ENCODE data around the gene EYA4.

GRCh38 chr6:133312006-133312405 lies 70.8 kb downstream of the EYA4 start:
- TF ChIP-seq, protein P1, sequence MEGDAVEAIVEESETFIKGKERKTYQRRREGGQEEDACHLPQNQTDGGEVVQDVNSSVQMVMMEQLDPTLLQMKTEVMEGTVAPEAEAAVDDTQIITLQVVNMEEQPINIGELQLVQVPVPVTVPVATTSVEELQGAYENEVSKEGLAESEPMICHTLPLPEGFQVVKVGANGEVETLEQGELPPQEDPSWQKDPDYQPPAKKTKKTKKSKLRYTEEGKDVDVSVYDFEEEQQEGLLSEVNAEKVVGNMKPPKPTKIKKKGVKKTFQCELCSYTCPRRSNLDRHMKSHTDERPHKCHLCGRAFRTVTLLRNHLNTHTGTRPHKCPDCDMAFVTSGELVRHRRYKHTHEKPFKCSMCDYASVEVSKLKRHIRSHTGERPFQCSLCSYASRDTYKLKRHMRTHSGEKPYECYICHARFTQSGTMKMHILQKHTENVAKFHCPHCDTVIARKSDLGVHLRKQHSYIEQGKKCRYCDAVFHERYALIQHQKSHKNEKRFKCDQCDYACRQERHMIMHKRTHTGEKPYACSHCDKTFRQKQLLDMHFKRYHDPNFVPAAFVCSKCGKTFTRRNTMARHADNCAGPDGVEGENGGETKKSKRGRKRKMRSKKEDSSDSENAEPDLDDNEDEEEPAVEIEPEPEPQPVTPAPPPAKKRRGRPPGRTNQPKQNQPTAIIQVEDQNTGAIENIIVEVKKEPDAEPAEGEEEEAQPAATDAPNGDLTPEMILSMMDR (IDR thresholded peaks at IDR 0.05), result no peak
- TF ChIP-seq FOXK1 (CRISPR knock-in tag; IDR thresholded peaks at IDR 0.05) (no peak), FOXP1 (CRISPR knock-in tag; IDR thresholded peaks at IDR 0.05; ENCODE audit: borderline replicate concordance) (no peak), ZNF416 (CRISPR knock-in tag; IDR thresholded peaks at IDR 0.05) (no peak), JUN (CRISPR knock-in tag; IDR thresholded peaks at IDR 0.05) (no peak), MLX (CRISPR knock-in tag; IDR thresholded peaks at IDR 0.05) (no peak), CREB1 (CRISPR knock-in tag; IDR thresholded peaks at IDR 0.05) (no peak), MAX (CRISPR knock-in tag; IDR thresholded peaks at IDR 0.05) (no peak), CDX4 (CRISPR knock-in tag; IDR thresholded peaks at IDR 0.05; ENCODE audit: borderline replicate concordance) (no peak), ATF3 (CRISPR knock-in tag; conservative IDR thresholded peaks at IDR 0.05) (no peak), ZSCAN18 (CRISPR knock-in tag; IDR thresholded peaks at IDR 0.05) (no peak), NR3C1 (CRISPR knock-in tag; conservative IDR thresholded peaks at IDR 0.05; ENCODE audit: low read depth) (no peak)
